ENCODE data around the gene OR51V1.

OR51V1 gene

GRCh38 chr11:5231111-5231510 lies 30.6 kb upstream of the OR51V1 start:
- DNase-seq (ENCODE audit: low read depth in 3 of 3, low spot score in 1 of 3), result no peak

DNA sequence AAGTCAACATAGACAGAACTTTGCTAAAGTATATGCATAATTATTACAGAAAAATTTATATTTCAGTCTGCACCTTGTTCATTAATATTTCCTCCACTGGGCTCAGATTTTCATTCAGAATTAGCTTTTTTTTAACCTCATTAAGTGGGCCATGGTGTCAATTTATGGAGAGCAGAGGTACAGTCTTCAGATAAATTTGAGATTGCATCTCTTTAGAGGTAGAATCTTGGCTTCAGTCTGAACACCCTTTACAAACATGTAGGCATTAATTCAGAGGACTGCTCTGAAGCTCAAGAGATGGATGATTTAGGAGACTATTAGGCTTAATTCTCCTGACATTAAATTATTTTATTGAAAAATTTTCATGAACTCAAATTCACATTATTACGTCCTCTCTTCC lies 29.8 kb upstream of the OR51V1 start:
- no peak for DNase-seq (ENCODE audit: low read depth in 3 of 3, low spot score in 1 of 3)

GRCh38 chr11:5229796-5230195 lies 29.3 kb upstream of the OR51V1 start:
- no peak for DNase-seq (ENCODE audit: low read depth in 3 of 3, low spot score in 1 of 3)

GRCh38 chr11:5229356-5229755 lies 28.9 kb upstream of the OR51V1 start:
- DNase-seq (ENCODE audit: low read depth in 3 of 3, low spot score in 1 of 3), result no peak

- no peak for DNase-seq (ENCODE audit: low read depth in 3 of 3, low spot score in 1 of 3)
Observed at GRCh38 chr11:5228124-5228523, 27.6 kb upstream of the OR51V1 start.

GRCh38 chr11:5227681-5228080 lies 27.2 kb upstream of the OR51V1 start:
- DNase-seq (ENCODE audit: low read depth in 3 of 3, low spot score in 1 of 3), result no peak

DNA sequence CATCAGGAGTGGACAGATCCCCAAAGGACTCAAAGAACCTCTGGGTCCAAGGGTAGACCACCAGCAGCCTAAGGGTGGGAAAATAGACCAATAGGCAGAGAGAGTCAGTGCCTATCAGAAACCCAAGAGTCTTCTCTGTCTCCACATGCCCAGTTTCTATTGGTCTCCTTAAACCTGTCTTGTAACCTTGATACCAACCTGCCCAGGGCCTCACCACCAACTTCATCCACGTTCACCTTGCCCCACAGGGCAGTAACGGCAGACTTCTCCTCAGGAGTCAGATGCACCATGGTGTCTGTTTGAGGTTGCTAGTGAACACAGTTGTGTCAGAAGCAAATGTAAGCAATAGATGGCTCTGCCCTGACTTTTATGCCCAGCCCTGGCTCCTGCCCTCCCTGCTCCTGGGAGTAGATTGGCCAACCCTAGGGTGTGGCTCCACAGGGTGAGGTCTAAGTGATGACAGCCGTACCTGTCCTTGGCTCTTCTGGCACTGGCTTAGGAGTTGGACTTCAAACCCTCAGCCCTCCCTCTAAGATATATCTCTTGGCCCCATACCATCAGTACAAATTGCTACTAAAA lies 26.3 kb upstream of the OR51V1 start, which contains the start of gene HBB:
HBB (minus strand) TSS at position 340 of the 579 bp plus-strand sequence; CDS start at position 290, 50 bp downstream.
- DNase-seq (ENCODE audit: low read depth in 3 of 3, low spot score in 1 of 3), result no peak

GRCh38 chr11:5225480-5225871 lies 25.0 kb upstream of the OR51V1 start:
- no peak for DNase-seq (ENCODE audit: low read depth in 3 of 3, low spot score in 1 of 3)

- no peak for DNase-seq (ENCODE audit: low read depth in 3 of 3, low spot score in 1 of 3)
Observed at GRCh38 chr11:5224538-5225479, 24.3 kb upstream of the OR51V1 start.

- DNase-seq (ENCODE audit: low read depth in 3 of 3, low spot score in 1 of 3), result no peak
Observed at GRCh38 chr11:5223686-5224085, 23.2 kb upstream of the OR51V1 start.

DNA sequence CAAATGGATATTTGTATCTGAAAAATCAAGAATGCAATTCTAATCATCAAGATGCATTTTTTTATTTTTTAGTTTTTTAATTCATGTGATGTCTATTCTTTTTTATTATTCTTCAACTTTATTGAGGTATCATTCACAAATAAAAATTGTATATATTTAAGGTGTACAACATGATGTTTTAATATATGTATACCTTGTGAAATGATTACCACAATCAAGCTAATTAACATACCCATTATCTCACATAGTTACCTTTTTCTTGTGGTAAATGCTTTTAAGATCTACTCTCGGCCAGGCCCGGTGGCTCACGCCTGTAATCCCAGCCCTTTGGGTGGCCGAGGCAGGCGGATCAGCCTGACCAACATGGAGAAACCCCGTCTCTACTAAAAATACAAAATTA lies 22.7 kb upstream of the OR51V1 start:
- DNase-seq (ENCODE audit: low read depth in 3 of 3, low spot score in 1 of 3), result no peak

- DNase-seq (ENCODE audit: low read depth in 3 of 3, low spot score in 1 of 3), result no peak
Observed at GRCh38 chr11:5210376-5210885, 9.9 kb upstream of the OR51V1 start.

GRCh38 chr11:5204787-5205186 lies 4.3 kb upstream of the OR51V1 start:
- no peak for DNase-seq (ENCODE audit: low read depth in 3 of 3, low spot score in 1 of 3)

DNA sequence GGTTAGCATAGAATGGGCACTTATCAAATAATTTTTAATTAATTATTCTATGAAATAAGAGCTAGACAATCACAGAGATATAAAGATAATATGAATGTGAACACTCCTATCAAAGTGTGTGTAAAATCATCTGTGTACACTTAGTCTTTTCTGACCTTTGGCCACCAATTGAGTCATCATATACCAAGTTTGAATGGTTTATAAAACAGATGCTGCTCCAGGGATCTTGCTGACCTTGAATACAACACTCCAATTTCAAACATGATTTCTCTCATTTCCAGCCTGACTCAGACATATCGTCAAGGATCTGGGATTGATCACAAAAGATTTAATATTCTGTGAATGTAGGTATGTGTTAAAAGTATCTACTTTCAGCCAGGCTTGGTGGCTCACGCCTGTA lies 2.9 kb upstream of the OR51V1 start:
- no peak for DNase-seq (ENCODE audit: low read depth in 3 of 3, low spot score in 1 of 3)

- no peak for DNase-seq (ENCODE audit: low read depth in 3 of 3, low spot score in 1 of 3)
Observed at GRCh38 chr11:5198285-5198684, 2.2 kb downstream of the OR51V1 start.

DNA sequence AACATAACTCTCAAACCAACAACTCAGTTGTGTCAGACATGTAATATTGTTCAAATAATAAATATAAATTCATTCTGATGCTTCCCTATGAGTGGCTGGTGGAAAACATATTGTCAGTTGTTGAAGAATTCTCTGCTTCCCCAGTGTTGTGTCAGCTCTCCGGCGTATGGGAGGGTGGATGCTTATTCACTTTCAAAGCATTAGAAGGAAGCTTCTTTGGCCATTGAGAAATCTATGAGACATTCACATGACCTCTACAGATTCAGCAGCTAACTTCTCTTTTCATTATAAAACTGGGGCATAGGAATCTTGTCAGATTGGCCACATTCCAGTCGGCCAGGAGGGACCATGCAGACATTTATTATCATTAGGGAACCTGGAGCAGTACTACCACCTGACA lies 2.9 kb downstream of the OR51V1 start:
- DNase-seq (ENCODE audit: low read depth in 3 of 3, low spot score in 1 of 3), result no peak

- no peak for DNase-seq (ENCODE audit: low read depth in 3 of 3, low spot score in 1 of 3)
Observed at GRCh38 chr11:5196731-5197130, 3.8 kb downstream of the OR51V1 start.

GRCh38 chr11:5196067-5196466 lies 4.4 kb downstream of the OR51V1 start:
- no peak for DNase-seq (ENCODE audit: low read depth in 3 of 3, low spot score in 1 of 3)

- DNase-seq (ENCODE audit: low read depth in 3 of 3, low spot score in 1 of 3), result no peak
Observed at GRCh38 chr11:5192738-5193137, 7.7 kb downstream of the OR51V1 start.

DNA sequence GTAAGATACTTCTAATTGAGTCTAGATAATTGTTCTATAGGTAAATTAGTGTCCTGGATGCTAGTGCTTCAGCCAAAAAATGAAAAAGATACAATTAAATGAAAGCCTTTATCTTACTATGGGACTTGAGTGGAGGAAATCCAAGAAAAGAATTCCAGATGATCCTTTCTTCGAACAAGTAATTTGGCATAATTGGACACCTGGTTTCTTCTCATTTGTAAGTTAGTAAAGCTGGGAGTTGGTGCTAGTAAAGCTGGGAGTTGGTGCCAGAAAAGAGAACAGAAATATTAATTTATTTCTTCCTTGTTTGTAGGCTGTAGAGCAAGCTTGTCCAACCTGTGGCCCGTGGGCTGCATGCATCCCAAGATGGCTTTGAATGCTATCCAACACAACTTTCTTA lies 12.3 kb downstream of the OR51V1 start:
- no peak for DNase-seq (ENCODE audit: low read depth in 3 of 3, low spot score in 1 of 3)

DNA sequence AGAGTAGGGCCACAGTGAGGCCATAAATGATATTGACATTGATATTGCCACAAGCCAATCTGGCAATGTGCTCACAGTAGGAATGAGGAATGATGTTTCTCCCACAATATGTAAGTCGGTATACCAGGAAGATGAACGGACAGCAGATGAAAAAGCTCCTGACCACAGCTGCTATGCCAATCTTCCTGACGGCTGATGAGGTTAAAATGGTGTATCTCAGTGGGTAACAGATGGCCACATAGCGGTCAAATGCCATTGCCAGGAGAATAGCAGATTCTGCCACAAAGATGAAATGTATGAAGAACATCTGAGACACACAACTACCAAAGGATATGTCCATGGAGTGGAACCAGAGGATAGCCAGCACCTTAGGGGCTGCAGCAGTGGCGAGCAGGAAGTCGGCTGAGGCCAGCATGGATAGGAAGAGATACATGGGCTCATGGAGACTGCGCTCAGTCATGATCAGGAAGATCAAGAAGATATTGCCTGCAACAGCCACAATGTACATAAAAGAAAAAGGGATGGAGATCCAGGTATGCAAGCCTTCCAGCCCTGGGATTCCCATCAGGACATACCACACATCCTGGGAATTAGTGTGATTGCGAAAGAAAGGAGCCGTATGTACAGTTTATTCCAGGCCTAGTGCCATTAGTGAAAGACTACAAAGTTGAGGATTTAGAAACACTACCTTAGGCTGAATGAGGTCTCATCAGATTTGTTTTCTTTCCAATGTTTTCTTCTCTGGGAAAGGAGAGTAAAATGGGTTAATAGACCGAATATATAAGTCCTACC lies 22.2 kb downstream of the OR51V1 start:
- DNase-seq (ENCODE audit: low read depth in 3 of 3, low spot score in 1 of 3), result no peak

DNA sequence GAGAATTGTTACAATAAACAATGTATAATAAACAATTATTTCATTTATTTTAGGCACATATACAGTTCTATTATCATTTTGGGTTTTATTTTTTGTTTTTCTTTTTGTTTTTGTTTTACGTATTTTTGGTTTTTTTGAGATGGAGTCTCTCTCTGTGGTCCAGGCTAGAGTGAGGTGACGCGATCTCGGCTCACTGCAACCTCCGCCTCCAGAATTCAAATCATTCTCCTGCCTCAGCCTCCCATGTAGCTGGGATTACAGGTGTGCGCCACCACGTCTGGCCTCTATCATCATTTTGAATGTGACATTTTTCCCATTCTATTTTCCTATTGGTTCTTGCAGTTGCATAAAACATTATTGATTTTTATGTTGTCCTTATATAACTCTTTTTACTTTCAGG lies 25.5 kb downstream of the OR51V1 start:
- DNase-seq (ENCODE audit: low read depth in 3 of 3, low spot score in 1 of 3), result no peak

Data from stimulated activated CD4-positive, alpha-beta T cell treated with anti-CD3 and anti-CD28 coated beads, TNF-alpha, amount 100 ng/mL, for 1 hour (primary cell).